Measurements from ENCODE around the gene TTC28.

The TTC28 gene

DNA sequence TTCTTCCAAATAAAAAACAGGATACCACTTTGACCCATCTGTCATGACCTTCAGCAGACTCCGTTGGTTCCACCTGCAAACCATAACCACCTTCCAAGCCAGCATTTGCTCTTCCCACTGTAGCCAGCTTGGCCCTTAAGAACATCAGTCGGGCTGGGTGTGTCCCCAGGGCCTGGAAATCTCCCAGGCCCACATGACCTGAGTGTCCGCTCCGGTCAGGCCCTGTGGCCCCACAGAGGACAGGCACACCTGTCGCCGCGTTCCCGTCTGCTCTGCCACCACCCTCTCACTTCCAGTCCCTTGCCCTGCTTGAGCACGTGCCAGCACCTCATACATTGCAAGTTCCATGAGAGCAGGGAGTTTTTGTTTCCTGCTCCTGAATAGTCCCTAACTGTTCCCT, 694.9 kb downstream of the TTC28 start:
- TF ChIP-seq, protein P1, sequence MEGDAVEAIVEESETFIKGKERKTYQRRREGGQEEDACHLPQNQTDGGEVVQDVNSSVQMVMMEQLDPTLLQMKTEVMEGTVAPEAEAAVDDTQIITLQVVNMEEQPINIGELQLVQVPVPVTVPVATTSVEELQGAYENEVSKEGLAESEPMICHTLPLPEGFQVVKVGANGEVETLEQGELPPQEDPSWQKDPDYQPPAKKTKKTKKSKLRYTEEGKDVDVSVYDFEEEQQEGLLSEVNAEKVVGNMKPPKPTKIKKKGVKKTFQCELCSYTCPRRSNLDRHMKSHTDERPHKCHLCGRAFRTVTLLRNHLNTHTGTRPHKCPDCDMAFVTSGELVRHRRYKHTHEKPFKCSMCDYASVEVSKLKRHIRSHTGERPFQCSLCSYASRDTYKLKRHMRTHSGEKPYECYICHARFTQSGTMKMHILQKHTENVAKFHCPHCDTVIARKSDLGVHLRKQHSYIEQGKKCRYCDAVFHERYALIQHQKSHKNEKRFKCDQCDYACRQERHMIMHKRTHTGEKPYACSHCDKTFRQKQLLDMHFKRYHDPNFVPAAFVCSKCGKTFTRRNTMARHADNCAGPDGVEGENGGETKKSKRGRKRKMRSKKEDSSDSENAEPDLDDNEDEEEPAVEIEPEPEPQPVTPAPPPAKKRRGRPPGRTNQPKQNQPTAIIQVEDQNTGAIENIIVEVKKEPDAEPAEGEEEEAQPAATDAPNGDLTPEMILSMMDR (IDR thresholded peaks at IDR 0.05; ENCODE audit: extremely low read depth, missing control alignments), result no peak
- no peak for DNase-seq (ENCODE audit: low spot score)

DNA sequence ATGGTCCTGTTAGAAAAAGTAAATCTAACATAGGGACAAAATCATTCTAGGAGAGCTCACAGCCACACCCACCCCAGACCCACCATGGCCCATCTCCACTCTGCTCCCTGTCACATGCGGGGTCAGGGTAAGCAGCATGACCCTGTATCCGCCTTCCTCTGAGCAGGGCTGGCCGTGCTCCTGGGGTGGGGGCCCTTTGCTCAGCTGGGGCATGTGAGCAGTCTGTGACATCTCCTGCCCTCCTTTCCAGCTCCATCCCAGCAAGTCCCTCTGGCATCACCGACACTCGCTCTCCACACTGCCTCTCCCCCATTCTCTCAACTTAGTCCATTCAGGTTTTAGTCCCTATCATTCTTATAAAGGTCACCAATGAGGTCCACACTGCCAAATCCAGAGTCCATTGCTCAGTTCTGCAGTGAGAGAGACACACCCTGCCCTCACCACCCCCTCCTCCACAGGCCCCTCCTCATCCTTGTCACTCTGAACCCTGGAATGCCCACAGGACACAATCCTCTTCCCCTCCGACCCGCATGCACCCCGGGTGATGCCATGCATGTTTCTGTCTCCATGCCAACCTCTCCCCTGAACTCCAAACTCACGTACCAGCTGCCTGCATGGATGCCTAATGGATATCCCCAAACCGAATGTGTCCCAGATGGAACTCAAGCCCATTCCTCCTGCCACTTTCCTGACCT, 695.5 kb downstream of the TTC28 start:
- DNase-seq (ENCODE audit: low spot score), result no peak
- TF ChIP-seq, protein P1 (IDR thresholded peaks at IDR 0.05; ENCODE audit: extremely low read depth, missing control alignments), result no peak

DNA sequence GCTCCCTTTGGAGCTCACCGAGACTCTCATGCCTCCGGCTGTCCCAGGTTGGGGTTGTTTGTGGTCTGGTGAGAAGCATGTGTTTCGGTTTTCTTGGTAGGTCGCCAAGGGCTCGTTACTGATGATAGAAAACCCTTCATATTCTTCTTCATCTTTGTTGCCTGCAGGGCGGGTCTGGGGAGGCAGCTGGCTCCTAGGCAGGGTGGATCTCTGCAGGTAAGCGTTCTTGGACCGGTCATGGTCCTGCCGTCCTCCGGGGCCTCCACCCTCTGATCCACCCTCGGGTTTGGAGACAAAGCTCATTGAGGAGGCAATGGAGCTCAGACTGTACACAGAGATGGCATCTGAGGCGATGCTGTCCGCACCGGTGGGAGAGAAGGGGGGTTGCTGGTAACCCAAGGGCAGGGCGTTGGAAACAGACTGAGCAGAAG, 696.3 kb downstream of the TTC28 start:
- TF ChIP-seq, protein P1 (IDR thresholded peaks at IDR 0.05; ENCODE audit: extremely low read depth, missing control alignments), result no peak
- no peak for DNase-seq (ENCODE audit: low spot score)

DNA sequence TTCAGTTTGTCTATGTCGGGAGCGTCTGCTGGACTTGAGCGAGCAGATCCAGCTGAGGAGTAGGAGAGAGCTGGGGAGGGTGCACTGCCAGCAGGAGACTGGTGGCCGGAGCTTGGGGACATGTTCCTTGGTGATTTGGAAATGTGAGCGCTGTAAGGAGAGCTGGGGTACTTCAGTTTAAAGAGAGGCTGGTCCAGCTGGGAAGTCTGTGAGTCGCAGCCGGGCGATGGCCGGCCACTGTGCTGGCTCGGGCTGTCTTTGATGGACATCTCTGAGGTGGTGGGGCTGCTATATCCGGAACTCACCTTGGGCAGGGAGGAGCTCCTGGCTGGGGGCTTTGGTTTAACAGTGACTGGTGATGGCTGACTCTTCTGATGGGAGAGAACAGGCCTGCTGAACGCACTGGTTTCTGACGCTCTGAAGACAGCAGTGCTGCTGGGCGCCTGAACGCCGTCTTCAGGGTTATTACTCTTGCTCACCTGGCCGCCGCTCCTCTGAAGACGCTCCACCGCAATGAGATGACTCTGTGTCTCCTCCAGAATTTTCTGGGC, 696.9 kb downstream of the TTC28 start:
- no peak for DNase-seq (ENCODE audit: low spot score)
- TF ChIP-seq, protein P1 (IDR thresholded peaks at IDR 0.05; ENCODE audit: extremely low read depth, missing control alignments), result no peak

DNA sequence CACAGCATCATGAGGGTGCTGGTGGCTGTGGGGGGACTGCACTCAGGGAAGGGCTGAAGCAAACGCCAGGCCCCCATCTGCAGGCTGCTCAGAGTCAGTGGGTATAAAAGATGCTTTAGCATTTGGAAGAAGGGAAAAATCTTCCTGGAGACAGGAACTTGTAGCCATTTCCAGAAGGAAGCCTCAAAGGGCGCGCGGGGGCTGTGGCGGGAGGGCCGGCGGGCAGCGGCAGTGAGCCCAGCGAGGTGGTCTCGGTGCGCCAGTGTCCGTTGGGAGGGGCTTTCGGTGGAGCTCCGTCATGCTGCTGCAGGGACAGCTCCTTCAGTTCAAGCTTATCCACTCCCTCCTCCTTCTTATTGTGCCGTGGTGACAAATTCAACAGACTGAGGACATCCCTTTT, 697.5 kb downstream of the TTC28 start:
- no peak for DNase-seq (ENCODE audit: low spot score)
- TF ChIP-seq, protein P1 (IDR thresholded peaks at IDR 0.05; ENCODE audit: extremely low read depth, missing control alignments), result no peak

DNA sequence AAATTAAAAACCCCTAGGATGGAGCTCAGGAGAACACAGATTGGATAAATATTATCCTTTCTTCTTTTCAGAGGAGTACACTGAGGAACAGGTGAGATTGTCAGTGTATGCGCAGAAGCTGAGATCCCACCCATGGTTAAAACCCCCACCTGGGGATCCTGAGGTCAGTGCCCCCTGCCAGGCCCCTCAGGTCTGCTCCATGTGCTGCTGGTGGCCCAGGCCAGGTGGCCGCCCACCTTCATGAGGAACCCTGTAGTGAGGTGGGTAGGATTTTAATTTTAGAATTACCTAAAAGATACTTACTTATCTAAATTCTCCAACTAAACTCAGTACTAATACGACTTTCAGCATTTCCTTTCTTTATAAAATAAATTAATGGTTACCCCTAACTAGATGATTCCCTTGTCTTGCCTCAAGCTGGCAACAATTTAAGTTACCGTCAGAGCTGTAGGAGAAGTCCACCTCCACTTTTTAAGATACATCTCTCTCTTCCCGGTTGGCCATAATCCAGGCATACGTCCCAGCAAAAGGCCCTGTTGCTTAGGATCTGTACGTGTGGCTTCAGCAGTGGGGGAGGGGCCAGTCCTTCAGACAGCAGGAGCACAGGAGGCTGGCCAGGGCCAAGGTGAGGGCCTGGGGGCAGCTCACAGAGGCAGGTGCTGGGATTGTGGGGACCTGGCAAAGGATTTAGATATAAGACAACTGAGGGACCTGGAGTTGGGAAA, 699.1 kb downstream of the TTC28 start:
- DNase-seq (ENCODE audit: low spot score), result peak; percentile 12
- TF ChIP-seq, protein P1 (IDR thresholded peaks at IDR 0.05; ENCODE audit: extremely low read depth, missing control alignments), result no peak

DNA sequence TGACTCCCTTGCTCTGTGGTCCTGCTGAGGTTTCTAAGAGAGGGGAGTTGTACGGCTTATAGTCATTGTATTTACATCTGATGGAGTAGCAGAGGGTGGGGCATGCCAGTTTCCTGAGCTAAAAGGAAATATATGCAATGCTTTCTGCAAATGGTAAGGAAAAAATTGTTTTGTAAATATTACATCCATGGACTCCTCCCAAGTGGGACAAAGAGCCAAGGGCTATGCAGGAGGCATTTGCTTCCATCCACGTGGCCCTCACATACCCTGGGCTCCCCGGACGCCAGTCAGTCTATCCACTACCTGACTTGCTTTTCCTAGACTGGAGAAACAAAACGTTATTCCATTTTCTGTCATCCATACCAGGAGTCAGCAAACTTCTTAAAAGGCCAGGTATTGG, 700.8 kb downstream of the TTC28 start:
- TF ChIP-seq, protein P1 (IDR thresholded peaks at IDR 0.05; ENCODE audit: extremely low read depth, missing control alignments), result no peak

More for the DNA sequence above, 700.8 kb downstream of the TTC28 start:
- DNase-seq (ENCODE audit: low spot score), result no peak

All from GM20000 (cell line).